Measurements from ENCODE around the gene TNIK.

TNIK gene

DNA sequence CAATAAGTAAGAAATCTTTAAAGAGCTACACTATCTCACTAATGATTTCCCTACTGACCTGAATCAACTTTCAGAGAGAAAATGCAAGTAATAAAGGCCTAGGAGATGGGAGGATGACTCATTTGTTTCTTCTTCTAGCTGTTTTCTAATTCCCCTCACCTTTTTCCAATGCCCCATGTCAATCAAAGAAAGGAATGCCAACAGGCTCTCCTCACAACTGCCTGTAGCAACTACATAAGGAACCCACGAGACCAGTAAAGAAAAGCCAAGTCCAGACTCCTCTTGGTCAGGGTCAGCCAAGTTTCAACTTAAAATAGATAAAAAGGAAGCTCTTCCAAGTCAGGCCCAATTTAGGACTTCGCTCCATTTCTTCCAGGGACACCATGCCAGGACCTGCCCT lies 201.9 kb downstream of the TNIK start:
- no peak for TF ChIP-seq TAF1 (IDR thresholded peaks at IDR 0.05; ENCODE audit: borderline replicate concordance, insufficient read depth, low read length)
- no peak for TF ChIP-seq SIN3A (IDR thresholded peaks at IDR 0.05; ENCODE audit: borderline replicate concordance, insufficient read depth, low read length)
- TF ChIP-seq POLR2AphosphoS5 (IDR thresholded peaks at IDR 0.05; ENCODE audit: low read depth, low read length): no peak
- TF ChIP-seq FOXP2 (optimal IDR thresholded peaks at IDR 0.05; ENCODE audit: borderline replicate concordance, extremely low read depth, extremely low read length, insufficient read depth): no peak

DNA sequence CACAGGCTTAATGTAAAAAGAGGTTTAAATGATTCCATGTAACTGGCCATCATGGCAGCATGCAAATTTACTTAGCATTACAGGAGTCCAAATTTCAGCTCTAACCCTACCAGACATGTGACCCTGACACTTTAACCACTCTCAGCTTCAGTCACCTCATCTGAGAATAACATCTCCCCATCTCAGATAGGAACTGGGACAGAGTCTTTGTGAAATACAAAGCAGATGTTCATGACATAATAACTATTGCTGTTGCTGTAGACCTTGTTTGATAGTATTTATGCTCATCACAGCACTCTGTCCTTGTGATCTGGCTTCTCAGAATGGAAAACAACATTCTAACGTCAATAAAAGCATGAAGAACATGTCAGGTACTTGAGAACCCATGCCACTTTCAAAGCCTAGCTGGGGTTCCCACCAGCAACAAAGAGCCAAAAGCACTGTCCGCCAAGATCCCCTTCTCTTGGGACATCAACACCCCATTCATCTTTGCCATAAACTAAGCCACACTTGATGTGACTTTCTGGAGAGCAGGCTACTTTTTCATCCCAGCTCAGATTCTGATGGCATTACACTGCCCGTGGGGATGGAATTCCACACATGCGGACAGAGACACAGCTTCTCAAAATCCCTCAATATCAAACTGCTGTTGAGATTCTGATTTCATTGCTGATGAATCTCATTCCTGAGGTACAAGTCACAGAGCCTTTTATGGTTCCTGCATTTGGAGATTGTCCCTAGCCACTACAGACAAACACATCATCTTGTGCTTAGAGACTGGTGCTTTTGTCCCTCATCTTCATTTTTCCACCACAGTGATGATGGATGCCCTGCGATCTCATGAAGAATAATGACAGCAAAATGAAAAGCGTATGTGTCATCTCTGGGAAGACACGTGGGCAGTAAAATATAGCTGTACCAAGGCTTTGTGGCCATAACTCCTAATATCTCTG lies 202.7 kb downstream of the TNIK start:
- TF ChIP-seq TAF1 (IDR thresholded peaks at IDR 0.05; ENCODE audit: borderline replicate concordance, insufficient read depth, low read length) (no peak), POLR2AphosphoS5 (IDR thresholded peaks at IDR 0.05; ENCODE audit: low read depth, low read length) (no peak), SIN3A (IDR thresholded peaks at IDR 0.05; ENCODE audit: borderline replicate concordance, insufficient read depth, low read length) (no peak), FOXP2 (optimal IDR thresholded peaks at IDR 0.05; ENCODE audit: borderline replicate concordance, extremely low read depth, extremely low read length, insufficient read depth) (no peak)
- TF ChIP-seq, protein P1, sequence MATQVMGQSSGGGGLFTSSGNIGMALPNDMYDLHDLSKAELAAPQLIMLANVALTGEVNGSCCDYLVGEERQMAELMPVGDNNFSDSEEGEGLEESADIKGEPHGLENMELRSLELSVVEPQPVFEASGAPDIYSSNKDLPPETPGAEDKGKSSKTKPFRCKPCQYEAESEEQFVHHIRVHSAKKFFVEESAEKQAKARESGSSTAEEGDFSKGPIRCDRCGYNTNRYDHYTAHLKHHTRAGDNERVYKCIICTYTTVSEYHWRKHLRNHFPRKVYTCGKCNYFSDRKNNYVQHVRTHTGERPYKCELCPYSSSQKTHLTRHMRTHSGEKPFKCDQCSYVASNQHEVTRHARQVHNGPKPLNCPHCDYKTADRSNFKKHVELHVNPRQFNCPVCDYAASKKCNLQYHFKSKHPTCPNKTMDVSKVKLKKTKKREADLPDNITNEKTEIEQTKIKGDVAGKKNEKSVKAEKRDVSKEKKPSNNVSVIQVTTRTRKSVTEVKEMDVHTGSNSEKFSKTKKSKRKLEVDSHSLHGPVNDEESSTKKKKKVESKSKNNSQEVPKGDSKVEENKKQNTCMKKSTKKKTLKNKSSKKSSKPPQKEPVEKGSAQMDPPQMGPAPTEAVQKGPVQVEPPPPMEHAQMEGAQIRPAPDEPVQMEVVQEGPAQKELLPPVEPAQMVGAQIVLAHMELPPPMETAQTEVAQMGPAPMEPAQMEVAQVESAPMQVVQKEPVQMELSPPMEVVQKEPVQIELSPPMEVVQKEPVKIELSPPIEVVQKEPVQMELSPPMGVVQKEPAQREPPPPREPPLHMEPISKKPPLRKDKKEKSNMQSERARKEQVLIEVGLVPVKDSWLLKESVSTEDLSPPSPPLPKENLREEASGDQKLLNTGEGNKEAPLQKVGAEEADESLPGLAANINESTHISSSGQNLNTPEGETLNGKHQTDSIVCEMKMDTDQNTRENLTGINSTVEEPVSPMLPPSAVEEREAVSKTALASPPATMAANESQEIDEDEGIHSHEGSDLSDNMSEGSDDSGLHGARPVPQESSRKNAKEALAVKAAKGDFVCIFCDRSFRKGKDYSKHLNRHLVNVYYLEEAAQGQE (IDR thresholded peaks at IDR 0.05; ENCODE audit: insufficient read depth in 1 of 2, low read depth in 2 of 2, low read length in 2 of 2): no peak

GRCh38 chr3:171256445-171257250 lies 203.6 kb downstream of the TNIK start:
- no peak for TF ChIP-seq TAF1 (IDR thresholded peaks at IDR 0.05; ENCODE audit: borderline replicate concordance, insufficient read depth, low read length)
- TF ChIP-seq POLR2AphosphoS5 (IDR thresholded peaks at IDR 0.05; ENCODE audit: low read depth, low read length): no peak
- no peak for TF ChIP-seq FOXP2 (optimal IDR thresholded peaks at IDR 0.05; ENCODE audit: borderline replicate concordance, extremely low read depth, extremely low read length, insufficient read depth)
- TF ChIP-seq, protein P1 (IDR thresholded peaks at IDR 0.05; ENCODE audit: insufficient read depth in 1 of 2, low read depth in 2 of 2, low read length in 2 of 2): no peak
- TF ChIP-seq SIN3A (IDR thresholded peaks at IDR 0.05; ENCODE audit: borderline replicate concordance, insufficient read depth, low read length): no peak

- TF ChIP-seq POLR2AphosphoS5 (IDR thresholded peaks at IDR 0.05; ENCODE audit: low read depth, low read length) (no peak), TAF1 (IDR thresholded peaks at IDR 0.05; ENCODE audit: borderline replicate concordance, insufficient read depth, low read length) (no peak), SIN3A (IDR thresholded peaks at IDR 0.05; ENCODE audit: borderline replicate concordance, insufficient read depth, low read length) (no peak), FOXP2 (optimal IDR thresholded peaks at IDR 0.05; ENCODE audit: borderline replicate concordance, extremely low read depth, extremely low read length, insufficient read depth) (no peak)
- TF ChIP-seq, protein P1 (IDR thresholded peaks at IDR 0.05; ENCODE audit: insufficient read depth in 1 of 2, low read depth in 2 of 2, low read length in 2 of 2): no peak
Observed at GRCh38 chr3:171255236-171255806, 204.9 kb downstream of the TNIK start.

- TF ChIP-seq, protein P1 (IDR thresholded peaks at IDR 0.05; ENCODE audit: insufficient read depth in 1 of 2, low read depth in 2 of 2, low read length in 2 of 2): no peak
Observed at GRCh38 chr3:171254315-171254714, 205.9 kb downstream of the TNIK start.

All from PFSK-1 (cell line).